Endothelial cell of umbilical vein (primary cell): Measurements from ENCODE around the gene DHX35. TPM values are rescaled to one million over a fixed set of nuclear protein-coding genes. Genes with fewer than 3 reads are reported as not detected.

Experiments
- BruUV-seq: library from RNA; stranded (reverse); fragments of 400-500 nt; replicated peaks from 2 replicates; lab custom pipeline; 2021; lab: Mats Ljungman, UMichigan
- CTCF ChIA-PET: fragments of 300-600, 350-600 bp; sonication (Branson Sonifier 250); formaldehyde crosslinking; loops from one replicate; lab custom pipeline; 2021; ENCODE audit warnings: antibody characterized with exemption, inconsistent platforms; lab: Charles Lee
- POLR2A ChIA-PET: fragments of 300-600, 350-600 bp; sonication (Branson Sonifier 250); formaldehyde crosslinking; loops from one replicate; lab custom pipeline; 2021; ENCODE audit warnings: antibody characterized with exemption, inconsistent platforms; lab: Charles Lee
- DNase-seq: peaks from one replicate; pipeline ENCODE4 v3.0.0-alpha.2; 2011; ENCODE audit warnings: low read depth, low spot score
- FAIRE-seq: peaks from 2 replicates; lab custom pipeline; 2011; peaks lifted over from hg19 to GRCh38; lab: Jason Lieb, UNC
- H2AFZ ChIP-seq: 2 replicates; pipeline ENCODE4 v1.6.0; 2012; ENCODE audit warnings: low read depth, low read length, control low read depth, inconsistent platforms
- H3K27ac ChIP-seq: 2 replicates; pipeline ENCODE4 v1.5.1; 2011; ENCODE audit warnings: low read depth, mild to moderate bottlenecking, control low read depth, low read length, moderate library complexity; ENCODE audit not compliant: insufficient read depth
- H3K27me3 ChIP-seq, 2 experiments: 2 replicates each; pipeline versions ENCODE4 v1.6.0 to v1.6.1; 2011; ENCODE audit warnings: low read length in 2 of 2, mixed read lengths in 1 of 2; ENCODE audit not compliant: control insufficient read depth in 2 of 2, insufficient read depth in 2 of 2
- H3K36me3 ChIP-seq, 2 experiments: 2 replicates in 1 of 2; 3 replicates in 1 of 2; pipeline ENCODE4 v1.5.1; 2011; ENCODE audit warnings: low read length in 2 of 2, mild to moderate bottlenecking in 1 of 2, moderate library complexity in 1 of 2; ENCODE audit not compliant: control insufficient read depth in 2 of 2, insufficient read depth in 2 of 2; ENCODE audit errors: extremely low read depth in 1 of 2
- H3K4me1 ChIP-seq: 3 replicates; pipeline ENCODE4 v1.5.1; 2011; ENCODE audit warnings: mild to moderate bottlenecking, low read length; ENCODE audit not compliant: control insufficient read depth, insufficient read depth; ENCODE audit errors: extremely low read depth
- H3K4me2 ChIP-seq: 2 replicates; pipeline ENCODE4 v1.6.1; 2011; ENCODE audit warnings: low read length, control low read depth, mixed read lengths; ENCODE audit not compliant: insufficient read depth
- H3K4me3 ChIP-seq, 3 experiments: fragments of 200-600 bp in 1 of 3; sonication (generic), shearing (Covaris generic) in 1 of 3; replicated peaks in 1 of 3; 2 replicates each; pipeline ENCODE4 v1.5.1; 2011 to 2016; ENCODE audit warnings: control low read depth in 3 of 3, low read length in 3 of 3, mild to moderate bottlenecking in 2 of 3, inconsistent platforms in 1 of 3, low read depth in 1 of 3, moderate library complexity in 1 of 3; ENCODE audit not compliant: insufficient read depth in 1 of 3
- H3K79me2 ChIP-seq: 2 replicates; pipeline ENCODE4 v1.6.0; 2012; ENCODE audit warnings: low read length, inconsistent platforms; ENCODE audit not compliant: control insufficient read depth, insufficient read depth
- H3K9ac ChIP-seq: replicated peaks from 2 replicates; pipeline ENCODE3; 2011; ENCODE audit warnings: low read length, control low read depth; ENCODE audit not compliant: insufficient read depth; ENCODE audit errors: extremely low read depth
- H3K9me1 ChIP-seq: replicated peaks from 3 replicates; pipeline ENCODE4 v1.6.0; 2011; ENCODE audit warnings: mild to moderate bottlenecking, low read length; ENCODE audit not compliant: control insufficient read depth, insufficient read depth; ENCODE audit errors: extremely low read depth
- H3K9me3 ChIP-seq: replicated peaks from 2 replicates; pipeline ENCODE4 v1.5.1; 2012; ENCODE audit warnings: low read length, inconsistent platforms; ENCODE audit not compliant: control insufficient read depth, insufficient read depth
- H4K20me1 ChIP-seq: replicated peaks from 2 replicates; pipeline ENCODE3; 2011; ENCODE audit warnings: mild to moderate bottlenecking, low read length; ENCODE audit not compliant: control insufficient read depth, insufficient read depth; ENCODE audit errors: extremely low read depth
- EZH2 ChIP-seq: IDR thresholded peaks from 2 replicates; pipeline ENCODE4 v1.6.1; 2012; ENCODE audit warnings: borderline replicate concordance, low read depth, mild to moderate bottlenecking, moderate library complexity, low read length, inconsistent platforms; ENCODE audit not compliant: severe bottlenecking
- FOS ChIP-seq: IDR thresholded peaks from 2 replicates; pipeline ENCODE4 v1.6.1; 2011; ENCODE audit warnings: mild to moderate bottlenecking, low read length, moderate library complexity, borderline replicate concordance; ENCODE audit not compliant: insufficient read depth
- GATA2 ChIP-seq: IDR thresholded peaks from 2 replicates; pipeline ENCODE4 v1.7.0; 2011; ENCODE audit warnings: low read depth, mild to moderate bottlenecking, moderate library complexity, mixed read lengths, low read length; ENCODE audit not compliant: insufficient read length, insufficient read depth
- JUN ChIP-seq: IDR thresholded peaks from 2 replicates; pipeline ENCODE4 v1.6.1; 2011; ENCODE audit warnings: borderline replicate concordance, low read depth; ENCODE audit not compliant: insufficient read length, insufficient read depth
- MAX ChIP-seq: IDR thresholded peaks from 2 replicates; pipeline ENCODE4 v1.6.1; 2011; ENCODE audit not compliant: insufficient read depth, insufficient read length
- MYC ChIP-seq: IDR thresholded peaks from one replicate; pipeline ENCODE4 v1.6.1; 2011; ENCODE audit warnings: mild to moderate bottlenecking, low read depth, low read length
- POLR2A ChIP-seq: IDR thresholded peaks from 2 replicates; pipeline ENCODE4 v1.6.1; 2012; ENCODE audit warnings: low read depth, mild to moderate bottlenecking, control low read depth, low read length
- POLR2AphosphoS5 ChIP-seq: IDR thresholded peaks from 2 replicates; pipeline ENCODE4 v1.6.1; 2012; ENCODE audit warnings: low read depth, mild to moderate bottlenecking, control low read depth, low read length, moderate library complexity; ENCODE audit not compliant: insufficient read depth
- dilution Hi-C: fragments of 300-500 bp; cut with MboI; formaldehyde crosslinking; loops from one replicate; pipeline ENCODE4 v1.15.0; 2019; ENCODE audit warnings: low sequenced_read_pairs; ENCODE audit not compliant: extremely low pct_ligation_motif_present
- intact Hi-C: fragments of 100-400 bp; cut with micrococcal nuclease; formaldehyde crosslinking; loops from one replicate; pipeline ENCODE4 v1.10.0; 2022
- polyA plus RNA-seq, 4 experiments: library from polyadenylated mRNA; depleted of rRNA in 3 of 4; stranded (reverse) in 3 of 4; unstranded in 1 of 4; fragments of >200 nt; gene quantifications; 2 replicates each; pipeline versions ENCODE4 v1.2.1 to v1.2.3, GENCODE V29; 2011 to 2012; ENCODE audit warnings: missing spikeins in 1 of 4
- total RNA-seq: library from RNA; stranded (reverse); gene quantifications from 2 replicates; pipeline ENCODE4 v1.2.3, GENCODE V29; 2021
- TF ChIP-seq, protein P1 (sequence below), 2 donors: IDR thresholded peaks; 1 replicate in 1 of 2; 2 replicates in 1 of 2; pipeline ENCODE4 v1.5.1; 2011; ENCODE audit warnings: low read length in 2 of 2, mild to moderate bottlenecking in 2 of 2, moderate library complexity in 2 of 2, control low read depth in 1 of 2, inconsistent platforms in 1 of 2, low read depth in 1 of 2; ENCODE audit not compliant: insufficient read depth in 1 of 2; ENCODE audit errors: extremely low read depth in 1 of 2

The DHX35 gene
- total and polyA plus RNA-seq, 2 donors (not counting 3 experiments of a cell fraction or from before 2014, with no cell fraction given), result 10.0 to 13.0 TPM

- H3K9ac ChIP-seq, result no peak overlapping the region
- H3K27ac ChIP-seq, result no peak overlapping the region
- dilution Hi-C loops (no loop called here), intact Hi-C loops (no loop called here)
- peaks cover 8% of the 10 kb centered on the region for H3K79me2 ChIP-seq
- no peaks in the 10 kb centered on the region for H3K9me3 ChIP-seq
- ChIA-PET CTCF (no interaction called here), POLR2A (no interaction called here)
- no peaks in the 10 kb centered on the region for H3K4me1 ChIP-seq
- no peak overlapping the region for H2AFZ ChIP-seq
- H3K36me3 ChIP-seq, result peaks cover 15 to 16% of the 10 kb centered on the region in 2 experiments
- H3K27me3 ChIP-seq, result no peaks in the 10 kb centered on the region
- H3K9me1 ChIP-seq, result no peaks in the 10 kb centered on the region
- DNase-seq, result no peak
- no peak overlapping the region for H3K4me2 ChIP-seq
- H4K20me1 ChIP-seq, result no peaks in the 10 kb centered on the region
- no peak overlapping the region for H3K4me3 ChIP-seq
- FAIRE-seq, result peak; percentile 40
- TF ChIP-seq GATA2 (no peak), MYC (no peak), JUN (no peak), MAX (no peak), POLR2A (no peak), POLR2AphosphoS5 (no peak), EZH2 (no peak), FOS (no peak)
- TF ChIP-seq, protein P1, sequence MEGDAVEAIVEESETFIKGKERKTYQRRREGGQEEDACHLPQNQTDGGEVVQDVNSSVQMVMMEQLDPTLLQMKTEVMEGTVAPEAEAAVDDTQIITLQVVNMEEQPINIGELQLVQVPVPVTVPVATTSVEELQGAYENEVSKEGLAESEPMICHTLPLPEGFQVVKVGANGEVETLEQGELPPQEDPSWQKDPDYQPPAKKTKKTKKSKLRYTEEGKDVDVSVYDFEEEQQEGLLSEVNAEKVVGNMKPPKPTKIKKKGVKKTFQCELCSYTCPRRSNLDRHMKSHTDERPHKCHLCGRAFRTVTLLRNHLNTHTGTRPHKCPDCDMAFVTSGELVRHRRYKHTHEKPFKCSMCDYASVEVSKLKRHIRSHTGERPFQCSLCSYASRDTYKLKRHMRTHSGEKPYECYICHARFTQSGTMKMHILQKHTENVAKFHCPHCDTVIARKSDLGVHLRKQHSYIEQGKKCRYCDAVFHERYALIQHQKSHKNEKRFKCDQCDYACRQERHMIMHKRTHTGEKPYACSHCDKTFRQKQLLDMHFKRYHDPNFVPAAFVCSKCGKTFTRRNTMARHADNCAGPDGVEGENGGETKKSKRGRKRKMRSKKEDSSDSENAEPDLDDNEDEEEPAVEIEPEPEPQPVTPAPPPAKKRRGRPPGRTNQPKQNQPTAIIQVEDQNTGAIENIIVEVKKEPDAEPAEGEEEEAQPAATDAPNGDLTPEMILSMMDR (IDR thresholded peaks at IDR 0.05; ENCODE audit: extremely low read depth in 1 of 2, insufficient read depth in 1 of 2, low read depth in 1 of 2, low read length in 2 of 2), result no peak
- no TSS peak for BruUV-seq
Measured at GRCh38 chr20:38953630-38954340, 8.4 kb upstream of the DHX35 start.
